ENCODE data around the gene FAM171A2.

The FAM171A2 gene

GRCh38 chr17:44360826-44361225 lies 2.8 kb downstream of the FAM171A2 start:
- H3K4me3 ChIP-seq (ENCODE audit: low read depth, low read length) = no peak overlapping the region
- TF ChIP-seq MYC (IDR thresholded peaks at IDR 0.05; ENCODE audit: low read depth, low read length) = no peak
- no peak for TF ChIP-seq POLR2A (IDR thresholded peaks at IDR 0.05; ENCODE audit: extremely low read depth, insufficient read length)
- no peak for TF ChIP-seq CTCF (IDR thresholded peaks at IDR 0.05; ENCODE audit: low read depth, low read length)
- no peak for TF ChIP-seq MAX (IDR thresholded peaks at IDR 0.05; ENCODE audit: low read depth, low read length)
- DNase-seq (ENCODE audit: low read depth) = no peak

GRCh38 chr17:44360144-44360533 lies 3.5 kb downstream of the FAM171A2 start:
- TF ChIP-seq MAX (IDR thresholded peaks at IDR 0.05; ENCODE audit: low read depth, low read length) (no peak), MYC (IDR thresholded peaks at IDR 0.05; ENCODE audit: low read depth, low read length) (no peak), CTCF (IDR thresholded peaks at IDR 0.05; ENCODE audit: low read depth, low read length) (no peak), POLR2A (IDR thresholded peaks at IDR 0.05; ENCODE audit: extremely low read depth, insufficient read length) (no peak)
- H3K4me3 ChIP-seq (ENCODE audit: low read depth, low read length) = no peak overlapping the region
- DNase-seq (ENCODE audit: low read depth) = no peak

GRCh38 chr17:44359458-44360143 lies 4.1 kb downstream of the FAM171A2 start:
- TF ChIP-seq CTCF (IDR thresholded peaks at IDR 0.05; ENCODE audit: low read depth, low read length) = no peak
- no peak for TF ChIP-seq POLR2A (IDR thresholded peaks at IDR 0.05; ENCODE audit: extremely low read depth, insufficient read length)
- no peak for TF ChIP-seq MYC (IDR thresholded peaks at IDR 0.05; ENCODE audit: low read depth, low read length)
- no peak for TF ChIP-seq MAX (IDR thresholded peaks at IDR 0.05; ENCODE audit: low read depth, low read length)
- DNase-seq (ENCODE audit: low read depth) = no peak
- H3K4me3 ChIP-seq (ENCODE audit: low read depth, low read length) = no peak overlapping the region

GRCh38 chr17:44359006-44359405 lies 4.6 kb downstream of the FAM171A2 start:
- no peak for TF ChIP-seq MAX (IDR thresholded peaks at IDR 0.05; ENCODE audit: low read depth, low read length)
- TF ChIP-seq CTCF (IDR thresholded peaks at IDR 0.05; ENCODE audit: low read depth, low read length) = no peak
- TF ChIP-seq MYC (IDR thresholded peaks at IDR 0.05; ENCODE audit: low read depth, low read length) = no peak
- no peak for TF ChIP-seq POLR2A (IDR thresholded peaks at IDR 0.05; ENCODE audit: extremely low read depth, insufficient read length)

GRCh38 chr17:44358066-44358465 lies 5.6 kb downstream of the FAM171A2 start:
- DNase-seq (ENCODE audit: low read depth) = no peak
- H3K4me3 ChIP-seq (ENCODE audit: low read depth, low read length) = no peak overlapping the region

More at GRCh38 chr17:44359006-44359405, 4.6 kb downstream of the FAM171A2 start:
- no peak for DNase-seq (ENCODE audit: low read depth)
- H3K4me3 ChIP-seq (ENCODE audit: low read depth, low read length) = no peak overlapping the region

More at GRCh38 chr17:44358066-44358465, 5.6 kb downstream of the FAM171A2 start:
- no peak for TF ChIP-seq MYC (IDR thresholded peaks at IDR 0.05; ENCODE audit: low read depth, low read length)
- TF ChIP-seq POLR2A (IDR thresholded peaks at IDR 0.05; ENCODE audit: extremely low read depth, insufficient read length) = no peak
- no peak for TF ChIP-seq MAX (IDR thresholded peaks at IDR 0.05; ENCODE audit: low read depth, low read length)
- TF ChIP-seq CTCF (IDR thresholded peaks at IDR 0.05; ENCODE audit: low read depth, low read length) = no peak

All from NB4 (cell line).